ENCODE data around the gene NOP14. TPM values are rescaled to one million over a fixed set of nuclear protein-coding genes. Genes with fewer than 3 reads are reported as not detected.
"Not testable (repeated sequence)": the region's sequence is repeated elsewhere in the genome, so short reads cannot be mapped to it uniquely, and the experiment has no call there.

The NOP14 gene
- total and polyA plus RNA-seq, 2 of the 8 experiments (the other 6 are each of a cell fraction or from before 2014, with no cell fraction given): 8.6 to 45.3 TPM

- not testable (repeated sequence) for H3K56ac ChIP-seq (replicated peaks; ENCODE audit: insufficient read length, low read depth, low read length); H2BK12ac ChIP-seq (ENCODE audit: low read depth, low read length); H3K14ac ChIP-seq (ENCODE audit: insufficient read length); H4K91ac ChIP-seq (replicated peaks; ENCODE audit: insufficient read length, low read length); H4K8ac ChIP-seq (ENCODE audit: extremely low read depth, insufficient read depth, low read length); H3K27me3 ChIP-seq (replicated peaks in 1 of 4; ENCODE audit: control insufficient read depth in 3 of 4, extremely low read depth in 1 of 4, insufficient read depth in 3 of 4, low read length in 3 of 4); H3K23me2 ChIP-seq (ENCODE audit: low read depth, low read length); H3K79me1 ChIP-seq (ENCODE audit: low read depth, low read length); H4K5ac ChIP-seq (ENCODE audit: insufficient read length, low read depth, low read length); H3K23ac ChIP-seq (ENCODE audit: insufficient read length); H3K18ac ChIP-seq (ENCODE audit: extremely low read depth, low read length); H3K27ac ChIP-seq (ENCODE audit: low read depth, low read length); FAIRE-seq; H2BK15ac ChIP-seq (ENCODE audit: low read length); H2BK20ac ChIP-seq (ENCODE audit: low read length); H3K9ac ChIP-seq (replicated peaks in 1 of 4; ENCODE audit: extremely low read depth in 1 of 4, low read depth in 3 of 4, low read length in 3 of 4); H4K20me1 ChIP-seq (replicated peaks in 1 of 2; ENCODE audit: control insufficient read depth in 1 of 2, insufficient read depth in 2 of 2, low read length in 2 of 2); H2AK5ac ChIP-seq (ENCODE audit: low read depth, low read length); DNase-seq (ENCODE audit: low read depth in 1 of 2, low spot score in 2 of 2); H2BK5ac ChIP-seq (ENCODE audit: low read depth, low read length); H3K4ac ChIP-seq (replicated peaks; ENCODE audit: insufficient read length, low read depth, low read length); H3K4me1 ChIP-seq (replicated peaks in 1 of 4; ENCODE audit: control insufficient read depth in 3 of 4, insufficient read depth in 4 of 4, low read length in 3 of 4); H2AFZ ChIP-seq (ENCODE audit: low read length); H2BK120ac ChIP-seq (replicated peaks; ENCODE audit: low read depth, low read length); H3K4me2 ChIP-seq (ENCODE audit: insufficient read depth in 1 of 2, low read depth in 2 of 2, low read length in 2 of 2)
- Histone ChIP-seq H3K36me3 (ENCODE audit: control insufficient read depth in 2 of 4, insufficient read depth in 4 of 4, low read length in 3 of 4) (peaks cover 45 to 80% (median 62%) of the 10 kb centered on the region in 4 experiments), H3K79me2 (ENCODE audit: control insufficient read depth in 1 of 2, insufficient read depth in 2 of 2, low read length in 2 of 2) (peaks cover 2 to 28% of the 10 kb centered on the region in 2 experiments; a peak in 3 of 4 replicates), H3K4me3 (ENCODE audit: extremely low read depth in 1 of 4, insufficient read depth in 2 of 4, low read depth in 3 of 4, low read length in 4 of 4) (peak overlapping the region in 1 of 4 experiments; percentile 19; a peak in 2 of 8 replicates), H3K9me3 (ENCODE audit: insufficient read depth in 2 of 2, low read depth in 1 of 2, low read length in 1 of 2) (peaks cover 14 to 15% of the 10 kb centered on the region in 2 experiments)
- TF ChIP-seq SP4 (IDR thresholded peaks at IDR 0.05; ENCODE audit: low read length) (0 out of 2 replicates have a peak, but pooled peaks have one; percentile 54), CTCF (IDR thresholded peaks at IDR 0.05; ENCODE audit: control extremely low read depth in 1 of 3, insufficient read depth in 1 of 3, low read depth in 1 of 3, low read length in 3 of 3) (peak in 2 of 3 experiments; percentile 40 to 71; a peak in 3 of 4 replicates), TAF7 (optimal IDR thresholded peaks at IDR 0.05; ENCODE audit: borderline replicate concordance, low read depth, low read length) (peak; percentile 42)
- POLR2A ChIA-PET (ENCODE audit: partially characterized antibody): interaction anchor here (2.0 to 5.1 kb wide), 3 partner anchors 8 to 20 kb away, joined by 10 to 23 read pairs (median 13); partner anchors contain the start of genes GRK4 and NOP14
- 95% methylated on average over 16 of the region's 44 CpGs; no CpG with 5 or more reads in 1 of the 2 experiments for WGBS, 2 experiments (ENCODE audit: extremely low coverage in 1 of 2, insufficient coverage in 1 of 2, insufficient read length in 1 of 2, insufficient replicate concordance in 2 of 2, low coverage in 1 of 2, low lambda C conversion rate in 2 of 2, missing lambda C conversion rate in 1 of 2)
- CTCF ChIA-PET (ENCODE audit: partially characterized antibody): interaction anchor here (0.6 to 2.2 kb wide), 16 partner anchors 11 to 269 kb away, joined by 3 to 11 read pairs (median 4); no protein-coding TSS in a partner anchor
Observed at GRCh38 chr4:2955186-2956044, 7.8 kb downstream of the NOP14 start.
